Measurements from ENCODE around the gene ABHD2. TPM values are rescaled to one million over a fixed set of nuclear protein-coding genes. Genes with fewer than 3 reads are reported as not detected.
"Not testable (repeated sequence)": the region's sequence is repeated elsewhere in the genome, so short reads cannot be mapped to it uniquely, and the experiment has no call there.

Gene ABHD2
- total and polyA plus RNA-seq, 2 donors (not counting 1 experiment from before 2014, with no cell fraction given): 39.5 to 84.9 TPM

DNA sequence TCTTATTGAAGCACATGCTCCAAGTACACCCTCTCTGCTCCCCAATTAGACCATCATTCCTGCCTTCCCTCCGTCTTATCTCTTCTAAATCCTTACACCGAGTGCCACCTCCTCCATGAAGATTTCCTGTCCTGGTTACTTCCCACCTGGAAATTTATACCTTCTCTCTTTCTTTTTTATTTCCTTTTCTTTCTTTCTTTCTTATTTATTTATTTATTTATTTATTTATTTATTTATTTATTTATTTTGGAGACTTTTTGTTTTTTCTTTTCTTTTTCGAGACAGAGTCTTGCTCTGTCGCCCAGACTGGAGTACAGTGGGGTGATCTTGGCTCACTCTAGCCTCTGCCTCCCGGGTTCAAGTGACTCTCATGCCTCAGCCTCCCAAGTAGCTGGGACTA lies 45.9 kb upstream of the ABHD2 start:
- TF ChIP-seq EZH2 (IDR thresholded peaks at IDR 0.05; ENCODE audit: low read length, missing control alignments): no peak
- TF ChIP-seq, protein P1, sequence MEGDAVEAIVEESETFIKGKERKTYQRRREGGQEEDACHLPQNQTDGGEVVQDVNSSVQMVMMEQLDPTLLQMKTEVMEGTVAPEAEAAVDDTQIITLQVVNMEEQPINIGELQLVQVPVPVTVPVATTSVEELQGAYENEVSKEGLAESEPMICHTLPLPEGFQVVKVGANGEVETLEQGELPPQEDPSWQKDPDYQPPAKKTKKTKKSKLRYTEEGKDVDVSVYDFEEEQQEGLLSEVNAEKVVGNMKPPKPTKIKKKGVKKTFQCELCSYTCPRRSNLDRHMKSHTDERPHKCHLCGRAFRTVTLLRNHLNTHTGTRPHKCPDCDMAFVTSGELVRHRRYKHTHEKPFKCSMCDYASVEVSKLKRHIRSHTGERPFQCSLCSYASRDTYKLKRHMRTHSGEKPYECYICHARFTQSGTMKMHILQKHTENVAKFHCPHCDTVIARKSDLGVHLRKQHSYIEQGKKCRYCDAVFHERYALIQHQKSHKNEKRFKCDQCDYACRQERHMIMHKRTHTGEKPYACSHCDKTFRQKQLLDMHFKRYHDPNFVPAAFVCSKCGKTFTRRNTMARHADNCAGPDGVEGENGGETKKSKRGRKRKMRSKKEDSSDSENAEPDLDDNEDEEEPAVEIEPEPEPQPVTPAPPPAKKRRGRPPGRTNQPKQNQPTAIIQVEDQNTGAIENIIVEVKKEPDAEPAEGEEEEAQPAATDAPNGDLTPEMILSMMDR (conservative IDR thresholded peaks at IDR 0.05 in 1 of 2, IDR thresholded peaks at IDR 0.05 in 1 of 2; ENCODE audit: low read depth in 1 of 2, low read length in 2 of 2): no peak
- no peak overlapping the region for H3K27ac ChIP-seq (ENCODE audit: insufficient read depth, low read length)

DNA sequence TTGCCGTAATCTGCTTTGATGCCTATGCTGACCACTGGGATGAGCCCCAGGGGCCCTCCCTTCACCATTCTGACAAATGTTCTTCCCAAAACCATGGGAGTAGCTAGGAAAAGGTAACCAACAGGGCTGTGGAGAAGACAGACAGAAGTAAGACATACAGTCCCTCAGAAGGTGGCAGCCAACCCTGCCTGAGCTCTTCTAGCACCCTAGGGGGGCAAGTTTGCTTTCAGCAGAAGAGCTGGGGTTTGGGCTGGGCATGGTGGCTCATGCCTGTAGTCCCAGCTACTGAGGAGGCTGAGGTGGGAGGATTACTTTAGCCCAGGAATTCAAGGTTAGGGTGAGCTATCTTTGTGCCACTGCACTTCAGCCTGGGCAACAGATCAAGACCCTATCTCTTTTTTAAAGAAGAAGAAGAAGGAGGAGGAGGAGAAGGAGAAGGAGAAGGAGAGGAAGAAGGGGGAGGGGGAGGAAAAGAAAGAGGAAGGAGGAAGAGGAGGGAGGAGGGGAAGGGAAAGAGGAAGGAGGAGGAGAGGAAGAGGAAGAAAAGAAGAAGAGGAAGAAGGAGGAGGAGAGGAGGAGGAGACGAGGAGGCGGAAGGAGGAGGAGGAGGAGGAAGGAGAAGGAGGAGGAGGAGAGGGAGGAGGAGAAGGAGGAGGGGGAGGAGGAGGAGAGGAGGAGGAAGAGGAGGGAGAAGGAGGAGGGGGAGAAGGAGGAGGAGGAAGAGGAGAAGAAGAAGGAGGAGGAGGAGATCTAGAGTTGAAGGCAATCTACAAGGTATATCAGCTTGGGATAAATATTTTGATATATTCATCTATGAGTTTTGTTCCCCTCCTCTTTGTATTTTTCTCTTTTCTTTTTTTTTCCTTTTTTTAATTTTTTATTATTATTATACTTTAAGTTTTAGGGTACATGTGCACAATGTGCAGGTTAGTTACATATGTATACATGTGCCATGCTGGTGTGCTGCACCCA lies 44.9 kb upstream of the ABHD2 start:
- Histone ChIP-seq H3K36me3 (ENCODE audit: control insufficient read depth, insufficient read depth, low read length) (no peaks in the 10 kb centered on the region), H3K4me1 (ENCODE audit: control insufficient read depth, extremely low read depth, insufficient read depth, low read length) (peaks cover 2% of the 10 kb centered on the region), H3K79me2 (ENCODE audit: control insufficient read depth, insufficient read depth, low read length) (no peaks in the 10 kb centered on the region), H4K20me1 (ENCODE audit: control insufficient read depth, extremely low read depth, insufficient read depth, low read length) (no peaks in the 10 kb centered on the region), H3K27ac (ENCODE audit: insufficient read depth, low read length) (no peak overlapping the region), H3K9ac (ENCODE audit: insufficient read depth, low read length) (no peak overlapping the region), H3K4me3 (replicated peaks in 1 of 4; ENCODE audit: control extremely low read depth in 1 of 4, insufficient read depth in 1 of 4, low read depth in 3 of 4, low read length in 4 of 4) (no peak overlapping the region), H3K4me2 (ENCODE audit: extremely low read depth, insufficient read depth, low read length) (no peak overlapping the region), H3K9me3 (ENCODE audit: control insufficient read depth, insufficient read depth, low read depth, low read length) (no peaks in the 10 kb centered on the region), H3K27me3 (ENCODE audit: control insufficient read depth, insufficient read depth, low read length) (peaks cover under 1% of the 10 kb centered on the region), H2AFZ (ENCODE audit: low read length) (no peak overlapping the region)
- TF ChIP-seq, protein P1 (conservative IDR thresholded peaks at IDR 0.05 in 1 of 2, IDR thresholded peaks at IDR 0.05 in 1 of 2; ENCODE audit: low read depth in 1 of 2, low read length in 2 of 2): no peak
- no peak for TF ChIP-seq EZH2 (IDR thresholded peaks at IDR 0.05; ENCODE audit: low read length, missing control alignments)
- DNase-seq (ENCODE audit: low read depth in 2 of 2): no peak

More for the DNA sequence above, 45.9 kb upstream of the ABHD2 start:
- Histone ChIP-seq H3K27me3 (ENCODE audit: control insufficient read depth, insufficient read depth, low read length) (peaks cover 6% of the 10 kb centered on the region), H3K36me3 (ENCODE audit: control insufficient read depth, insufficient read depth, low read length) (no peaks in the 10 kb centered on the region), H3K4me1 (ENCODE audit: control insufficient read depth, extremely low read depth, insufficient read depth, low read length) (peaks cover 2% of the 10 kb centered on the region), H3K9ac (ENCODE audit: insufficient read depth, low read length) (no peak overlapping the region), H4K20me1 (ENCODE audit: control insufficient read depth, extremely low read depth, insufficient read depth, low read length) (no peaks in the 10 kb centered on the region), H3K79me2 (ENCODE audit: control insufficient read depth, insufficient read depth, low read length) (no peaks in the 10 kb centered on the region), H3K4me2 (ENCODE audit: extremely low read depth, insufficient read depth, low read length) (no peak overlapping the region), H3K9me3 (ENCODE audit: control insufficient read depth, insufficient read depth, low read depth, low read length) (no peaks in the 10 kb centered on the region), H3K4me3 (replicated peaks in 1 of 4; ENCODE audit: control extremely low read depth in 1 of 4, insufficient read depth in 1 of 4, low read depth in 3 of 4, low read length in 4 of 4) (no peak overlapping the region), H2AFZ (ENCODE audit: low read length) (no peak overlapping the region)
- DNase-seq (ENCODE audit: low read depth in 2 of 2): no peak

DNA sequence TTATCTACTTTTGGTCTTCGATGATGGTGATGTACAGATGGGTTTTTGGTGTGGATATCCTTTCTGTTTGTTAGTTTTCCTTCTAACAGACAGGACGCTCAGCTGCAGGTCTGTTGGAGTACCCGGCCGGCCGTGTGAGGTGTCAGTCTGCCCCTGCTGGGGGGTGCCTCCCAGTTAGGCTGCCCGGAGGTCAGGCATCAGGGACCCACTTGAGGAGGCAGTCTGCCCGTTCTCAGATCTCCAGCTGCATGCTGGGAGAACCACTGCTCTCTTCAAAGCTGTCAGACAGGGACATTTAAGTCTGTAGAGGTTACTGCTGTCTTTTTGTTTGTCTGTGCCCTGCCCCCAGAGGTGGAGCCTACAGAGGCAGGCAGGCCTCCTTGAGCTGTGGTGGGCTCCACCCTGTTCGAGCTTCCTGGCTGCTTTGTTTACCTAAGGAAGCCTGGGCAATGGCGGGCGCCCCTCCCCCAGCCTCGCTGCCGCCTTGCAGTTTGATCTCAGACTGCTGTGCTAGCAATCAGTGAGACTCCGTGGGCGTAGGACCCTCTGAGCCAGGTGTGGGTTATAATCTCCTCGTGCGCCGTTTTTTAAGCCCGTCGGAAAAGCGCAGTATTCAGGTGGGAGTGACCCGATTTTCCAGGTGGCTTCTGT lies 39.1 kb upstream of the ABHD2 start:
- not testable (repeated sequence) for H3K9ac ChIP-seq (ENCODE audit: insufficient read depth, low read length)

More for the DNA sequence above, 39.1 kb upstream of the ABHD2 start:
- not testable (repeated sequence) for H3K4me2 ChIP-seq (ENCODE audit: extremely low read depth, insufficient read depth, low read length); H3K27me3 ChIP-seq (ENCODE audit: control insufficient read depth, insufficient read depth, low read length); H2AFZ ChIP-seq (ENCODE audit: low read length); H3K36me3 ChIP-seq (ENCODE audit: control insufficient read depth, insufficient read depth, low read length); H3K79me2 ChIP-seq (ENCODE audit: control insufficient read depth, insufficient read depth, low read length); H3K9me3 ChIP-seq (ENCODE audit: control insufficient read depth, insufficient read depth, low read depth, low read length); H3K4me1 ChIP-seq (ENCODE audit: control insufficient read depth, extremely low read depth, insufficient read depth, low read length); H3K4me3 ChIP-seq (replicated peaks in 1 of 4; ENCODE audit: control extremely low read depth in 1 of 4, insufficient read depth in 1 of 4, low read depth in 3 of 4, low read length in 4 of 4); DNase-seq (ENCODE audit: low read depth in 2 of 2); H3K27ac ChIP-seq (ENCODE audit: insufficient read depth, low read length); H4K20me1 ChIP-seq (ENCODE audit: control insufficient read depth, extremely low read depth, insufficient read depth, low read length)

Data from fibroblast of lung (primary cell).